ENCODE results near the gene C3orf62.
"Not testable (repeated sequence)": the region's sequence is repeated elsewhere in the genome, so short reads cannot be mapped to it uniquely, and the experiment has no call there.

The C3orf62 gene

DNA sequence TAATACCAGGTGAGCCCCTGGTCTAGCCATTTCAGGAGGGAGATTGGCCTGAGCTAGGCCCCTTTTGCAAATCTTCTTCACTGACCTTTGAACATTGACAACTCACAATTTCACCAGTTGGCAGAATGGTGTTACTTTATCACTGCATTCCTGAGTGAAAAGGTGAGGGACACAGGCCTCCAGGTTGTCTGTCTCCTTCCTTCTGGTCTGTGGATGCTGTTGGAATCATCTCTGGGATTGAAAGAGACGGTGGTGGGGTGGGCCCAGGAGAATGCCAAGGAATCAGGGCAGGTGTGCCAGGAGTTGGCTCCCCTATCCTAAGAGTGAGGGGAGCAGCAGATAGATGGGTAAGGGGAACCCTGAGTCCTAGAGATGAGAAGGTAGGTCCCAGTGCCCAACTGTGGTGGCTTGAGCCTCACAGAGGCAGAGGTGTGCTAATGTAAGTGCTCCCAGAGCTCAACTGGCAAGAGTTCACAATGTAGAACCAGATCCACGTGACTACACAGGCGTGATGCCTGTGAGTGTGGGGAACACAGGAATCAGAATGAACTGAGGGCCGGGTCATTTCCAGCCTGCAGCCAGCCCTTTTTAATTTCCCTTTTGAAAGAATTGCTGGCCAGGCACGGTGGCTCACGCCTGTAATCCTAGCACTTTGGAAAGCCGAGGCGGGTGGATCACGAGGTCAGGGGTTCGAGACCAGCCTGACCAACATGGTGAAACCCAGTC lies 11.2 kb downstream of the C3orf62 start:
- no peak for FAIRE-seq

GRCh38 chr3:49263159-49263889 lies 13.7 kb downstream of the C3orf62 start:
- DNase-seq (ENCODE audit: insufficient read length) = no peak
- FAIRE-seq = no peak
- no peak for TF ChIP-seq TAF1 (IDR thresholded peaks at IDR 0.05; ENCODE audit: borderline replicate concordance, low read depth, low read length)
- TF ChIP-seq POLR2A (IDR thresholded peaks at IDR 0.05; ENCODE audit: low read depth, low read length) = no peak
- TF ChIP-seq POLR2AphosphoS5 (IDR thresholded peaks at IDR 0.05; ENCODE audit: low read depth, low read length) = no peak

More for the DNA sequence above, 11.2 kb downstream of the C3orf62 start:
- TF ChIP-seq POLR2AphosphoS5 (IDR thresholded peaks at IDR 0.05; ENCODE audit: low read depth, low read length) = no peak
- no peak for TF ChIP-seq TAF1 (IDR thresholded peaks at IDR 0.05; ENCODE audit: borderline replicate concordance, low read depth, low read length)
- TF ChIP-seq POLR2A (IDR thresholded peaks at IDR 0.05; ENCODE audit: low read depth, low read length) = no peak
- DNase-seq (ENCODE audit: insufficient read length) = no peak

- DNase-seq (ENCODE audit: insufficient read length) = no peak
- FAIRE-seq = no peak
- TF ChIP-seq POLR2A (IDR thresholded peaks at IDR 0.05; ENCODE audit: low read depth, low read length) (no peak), TAF1 (IDR thresholded peaks at IDR 0.05; ENCODE audit: borderline replicate concordance, low read depth, low read length) (no peak), POLR2AphosphoS5 (IDR thresholded peaks at IDR 0.05; ENCODE audit: low read depth, low read length) (no peak)
Measured at GRCh38 chr3:49260806-49261324, 16.2 kb downstream of the C3orf62 start.

DNA sequence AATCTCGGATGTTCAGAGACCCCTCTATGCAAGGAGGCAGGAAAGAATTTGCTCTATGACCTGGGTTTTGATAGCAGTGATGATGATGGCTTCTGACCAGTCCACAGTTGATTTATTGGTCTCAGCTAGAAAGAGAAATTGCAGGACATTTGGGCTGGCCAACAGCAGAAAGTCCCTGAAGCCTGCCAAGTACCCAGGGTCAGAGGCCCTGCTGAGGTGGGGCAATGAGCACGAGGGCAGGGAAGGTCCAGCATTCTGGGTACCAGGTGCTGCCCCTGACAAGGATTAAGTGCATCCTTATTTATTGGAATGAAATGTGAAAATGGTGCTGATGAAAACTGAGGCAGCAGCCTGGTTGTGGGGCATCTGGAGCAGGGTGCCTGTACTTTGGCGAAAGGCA lies 19.8 kb downstream of the C3orf62 start:
- TF ChIP-seq POLR2A (IDR thresholded peaks at IDR 0.05; ENCODE audit: low read depth, low read length) (no peak), TAF1 (IDR thresholded peaks at IDR 0.05; ENCODE audit: borderline replicate concordance, low read depth, low read length) (no peak), POLR2AphosphoS5 (IDR thresholded peaks at IDR 0.05; ENCODE audit: low read depth, low read length) (no peak)
- DNase-seq (ENCODE audit: insufficient read length) = no peak
- no peak for FAIRE-seq

DNA sequence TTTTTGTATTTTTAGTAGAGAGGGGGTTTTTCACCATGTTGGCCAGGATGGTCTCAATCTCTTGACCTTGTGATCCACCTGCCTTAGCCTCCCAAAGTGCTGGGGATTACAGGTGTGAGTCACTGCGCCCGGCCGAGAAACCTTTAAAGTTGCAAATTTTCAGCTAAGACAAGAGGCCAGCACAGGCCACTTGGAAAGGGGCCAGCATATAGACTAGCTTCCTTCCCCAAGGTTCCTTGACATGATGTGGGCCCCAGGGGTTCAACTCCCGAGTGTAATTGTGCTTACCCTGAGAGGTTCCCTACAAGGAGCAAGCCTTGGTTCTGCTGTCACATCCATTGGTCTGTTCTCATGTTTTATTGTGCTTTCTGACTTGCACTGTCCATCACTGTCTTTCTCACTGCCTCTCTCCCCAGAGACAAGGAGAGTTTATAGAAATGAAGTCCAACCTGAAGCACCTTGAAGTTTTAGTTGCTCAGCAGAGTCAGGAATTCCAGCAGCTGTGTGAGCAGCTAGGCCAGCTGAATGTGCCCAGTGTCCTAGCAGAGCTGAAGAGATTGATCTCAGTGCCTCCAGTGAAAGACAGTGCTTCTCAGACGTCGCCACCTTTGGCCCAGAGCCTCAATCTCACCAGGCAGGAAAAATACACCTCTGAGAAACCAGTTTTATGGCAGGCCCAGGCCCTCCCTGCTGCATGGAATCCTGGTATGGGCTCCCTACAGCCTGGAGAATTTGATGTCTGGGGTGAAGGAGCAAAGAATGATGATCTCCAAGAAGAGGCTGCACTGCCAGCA lies 21.1 kb downstream of the C3orf62 start:
- FAIRE-seq (no peak), DNase-seq (ENCODE audit: insufficient read length) (no peak)
- TF ChIP-seq POLR2A (IDR thresholded peaks at IDR 0.05; ENCODE audit: low read depth, low read length) = no peak
- no peak for TF ChIP-seq TAF1 (IDR thresholded peaks at IDR 0.05; ENCODE audit: borderline replicate concordance, low read depth, low read length)
- no peak for TF ChIP-seq POLR2AphosphoS5 (IDR thresholded peaks at IDR 0.05; ENCODE audit: low read depth, low read length)

GRCh38 chr3:49255112-49255511 lies 21.9 kb downstream of the C3orf62 start:
- no peak for TF ChIP-seq TAF1 (IDR thresholded peaks at IDR 0.05; ENCODE audit: borderline replicate concordance, low read depth, low read length)
- DNase-seq (ENCODE audit: insufficient read length) = no peak
- no peak for FAIRE-seq

DNA sequence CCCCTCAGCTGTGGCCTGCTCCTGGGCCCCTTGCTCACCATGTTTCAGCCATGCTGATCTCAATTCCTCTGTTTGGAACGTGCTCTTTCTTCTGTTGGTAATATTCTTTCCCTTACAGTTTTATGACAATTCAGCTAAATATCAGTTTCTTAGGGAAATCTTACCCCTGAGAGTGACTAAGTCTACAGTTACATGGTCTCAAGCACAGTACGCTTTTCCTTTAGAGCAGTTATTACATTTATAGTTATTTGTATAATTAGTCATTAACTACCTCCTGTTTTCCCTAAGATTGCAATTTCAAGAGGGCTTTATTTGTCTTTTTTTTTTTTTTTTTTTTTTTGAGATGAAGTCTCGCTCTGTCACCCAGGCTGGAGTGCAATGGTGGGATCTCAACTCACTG lies 23.5 kb downstream of the C3orf62 start:
- TF ChIP-seq TAF1 (IDR thresholded peaks at IDR 0.05; ENCODE audit: borderline replicate concordance, low read depth, low read length) = no peak
- no peak for TF ChIP-seq POLR2A (IDR thresholded peaks at IDR 0.05; ENCODE audit: low read depth, low read length)
- no peak for TF ChIP-seq POLR2AphosphoS5 (IDR thresholded peaks at IDR 0.05; ENCODE audit: low read depth, low read length)
- DNase-seq (ENCODE audit: insufficient read length) (no peak), FAIRE-seq (no peak)

GRCh38 chr3:49248840-49249227 lies 28.2 kb downstream of the C3orf62 start:
- TF ChIP-seq TAF1 (IDR thresholded peaks at IDR 0.05; ENCODE audit: borderline replicate concordance, low read depth, low read length) = no peak
- no peak for TF ChIP-seq POLR2AphosphoS5 (IDR thresholded peaks at IDR 0.05; ENCODE audit: low read depth, low read length)
- TF ChIP-seq POLR2A (IDR thresholded peaks at IDR 0.05; ENCODE audit: low read depth, low read length) = no peak
- FAIRE-seq = peak; percentile 42
- no peak for DNase-seq (ENCODE audit: insufficient read length)

DNA sequence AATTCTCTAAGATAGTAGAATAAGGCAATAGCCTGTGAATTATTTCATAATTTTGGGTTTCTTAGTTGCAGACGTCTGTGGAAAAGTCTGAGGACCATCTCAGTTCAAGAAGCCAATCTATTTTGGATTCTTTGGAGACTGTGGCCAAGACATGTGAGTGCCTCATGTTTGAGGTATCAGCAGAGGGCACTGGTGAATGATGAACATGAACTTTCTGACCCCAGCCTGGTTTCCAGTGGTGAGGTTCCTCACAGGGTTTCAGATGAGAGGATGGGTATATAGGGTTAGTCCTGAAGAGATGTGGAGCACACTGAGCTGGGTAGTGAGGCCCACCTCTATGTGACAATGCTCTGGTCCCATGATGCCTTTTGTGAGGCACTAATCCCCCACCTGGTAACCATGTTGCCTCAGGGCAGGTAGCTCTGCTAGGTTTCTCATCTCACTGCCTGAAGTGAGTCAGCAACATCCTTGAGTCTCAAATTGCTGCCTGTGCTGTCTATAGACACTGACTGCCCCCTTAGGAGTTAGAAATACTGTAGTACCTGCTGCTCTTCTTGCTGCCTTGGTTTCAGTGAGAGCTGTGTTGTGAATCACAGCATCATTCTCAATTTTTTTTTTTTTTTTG lies 32.3 kb downstream of the C3orf62 start:
- DNase-seq (ENCODE audit: insufficient read length) (no peak), FAIRE-seq (peak; percentile 30)
- TF ChIP-seq POLR2A (IDR thresholded peaks at IDR 0.05; ENCODE audit: low read depth, low read length) (no peak), TAF1 (IDR thresholded peaks at IDR 0.05; ENCODE audit: borderline replicate concordance, low read depth, low read length) (no peak)

GRCh38 chr3:49240091-49240490 lies 36.9 kb downstream of the C3orf62 start:
- DNase-seq (ENCODE audit: insufficient read length); FAIRE-seq: not testable (repeated sequence)
